Stimulated activated CD4-positive, alpha-beta T cell treated with anti-CD3 and anti-CD28 coated beads, Interleukin-12 subunit alpha, Interleukin-12 subunit beta, amount 100 ng/mL, for 24 hours (primary cell): ENCODE measurements around the gene HNRNPA1.
A peak's percentile ranks its signal among the peaks of the same experiment; 100 is the strongest.
"Not testable (repeated sequence)": the region's sequence is repeated elsewhere in the genome, so short reads cannot be mapped to it uniquely, and the experiment has no call there.

Source experiments
- DNase-seq, 2 experiments: peaks; one replicate each; pipeline ENCODE4 v3.0.0-alpha.2; 2020; ENCODE audit warnings: low read depth in 2 of 2

Gene HNRNPA1

DNA sequence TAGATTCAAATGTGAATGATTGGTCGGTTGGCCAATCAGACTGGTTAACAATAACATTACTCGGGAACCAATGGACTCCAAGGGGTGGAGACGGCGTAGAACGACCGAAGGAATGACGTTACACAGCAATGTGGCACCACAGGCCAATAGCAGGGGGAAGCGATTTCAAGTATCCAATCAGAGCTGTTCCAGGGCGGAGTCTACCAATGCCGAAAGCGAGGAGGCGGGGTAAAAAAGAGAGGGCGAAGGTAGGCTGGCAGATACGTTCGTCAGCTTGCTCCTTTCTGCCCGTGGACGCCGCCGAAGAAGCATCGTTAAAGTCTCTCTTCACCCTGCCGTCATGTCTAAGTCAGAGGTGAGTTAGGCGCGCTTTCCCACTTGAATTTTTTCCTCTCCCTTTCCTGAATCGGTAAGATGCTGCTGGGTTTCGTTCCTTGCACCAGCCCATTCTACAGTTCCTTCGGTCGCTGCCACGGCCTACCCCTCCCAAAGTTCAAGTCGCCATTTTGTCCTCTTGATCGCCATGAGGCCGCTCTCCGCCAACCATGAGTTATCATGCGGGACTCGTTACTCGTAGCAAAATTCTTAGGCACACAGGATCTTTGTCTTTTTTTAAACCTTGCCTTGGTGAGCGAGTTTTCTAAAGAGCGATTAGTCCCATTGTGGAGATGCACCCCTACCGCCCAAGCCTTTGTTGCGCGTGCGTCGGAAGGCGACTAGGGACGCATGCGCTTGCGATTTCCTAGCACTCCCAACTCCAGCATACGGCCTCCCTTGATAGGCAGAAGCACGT is at the start of gene HNRNPA1:
HNRNPA1 (plus strand) TSS at position 259 of the 793 bp plus-strand sequence; CDS start at position 341, 82 bp downstream.
- peak; percentile 87 to 89 for DNase-seq

DNA sequence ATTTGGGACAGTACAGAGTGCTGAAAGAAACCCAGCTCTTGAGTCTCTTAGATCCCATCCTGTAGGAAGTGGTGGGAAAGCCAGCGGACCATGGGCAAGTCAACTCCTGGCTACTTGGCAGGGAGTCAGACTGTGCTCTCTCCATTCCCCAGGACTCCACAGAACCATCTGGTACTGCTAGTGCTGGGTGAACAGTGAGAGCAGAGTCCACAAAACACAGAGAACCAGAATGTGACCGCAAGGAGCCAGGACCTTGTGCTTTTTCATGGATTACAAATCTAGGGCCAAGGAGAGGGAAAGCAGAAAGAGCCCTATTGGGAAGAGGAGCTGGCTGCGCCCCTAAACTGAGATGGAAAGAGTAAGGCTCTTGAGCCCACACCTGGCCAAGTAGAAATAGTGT is 49.3 kb upstream of the HNRNPA1 start:
- DNase-seq = not testable (repeated sequence)

DNA sequence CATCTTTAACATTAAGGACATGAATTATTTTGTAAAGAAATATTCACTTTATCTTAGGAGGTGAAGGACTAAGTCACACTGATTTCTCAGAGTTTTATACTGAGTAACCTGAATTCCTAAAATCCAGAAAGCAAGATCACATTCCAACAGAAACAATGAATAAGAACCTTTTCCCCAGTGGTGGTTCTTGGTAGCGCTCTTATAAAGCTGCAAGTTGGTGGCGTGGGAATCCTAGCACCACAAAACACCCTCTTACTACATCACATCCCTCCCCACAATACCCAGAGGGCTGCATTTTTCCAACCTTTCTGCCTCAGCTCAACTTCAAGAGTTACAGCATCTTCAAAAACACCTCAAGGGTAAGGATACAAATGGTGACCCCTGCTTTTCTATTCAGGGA is 47.7 kb upstream of the HNRNPA1 start:
- no peak for DNase-seq

DNA sequence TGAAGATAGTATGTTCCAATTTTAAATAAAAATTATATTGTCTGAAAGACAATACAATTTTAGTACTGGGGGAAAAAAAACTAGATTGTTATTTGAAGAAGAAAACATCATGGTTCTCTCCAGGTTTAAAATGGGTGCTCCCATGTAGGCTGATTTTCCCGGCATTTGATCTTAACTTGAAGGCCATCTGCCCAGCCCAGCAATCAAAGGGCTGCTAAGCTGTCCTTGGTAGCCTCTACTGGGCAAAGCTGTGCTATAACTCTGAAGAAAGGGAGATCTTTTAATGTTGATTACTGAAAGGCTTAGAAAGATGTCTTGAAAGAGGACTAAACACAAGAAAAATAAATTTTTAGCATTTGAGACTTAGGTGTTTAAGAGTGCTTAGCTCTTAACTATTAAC is 42.0 kb upstream of the HNRNPA1 start:
- DNase-seq = no peak

DNA sequence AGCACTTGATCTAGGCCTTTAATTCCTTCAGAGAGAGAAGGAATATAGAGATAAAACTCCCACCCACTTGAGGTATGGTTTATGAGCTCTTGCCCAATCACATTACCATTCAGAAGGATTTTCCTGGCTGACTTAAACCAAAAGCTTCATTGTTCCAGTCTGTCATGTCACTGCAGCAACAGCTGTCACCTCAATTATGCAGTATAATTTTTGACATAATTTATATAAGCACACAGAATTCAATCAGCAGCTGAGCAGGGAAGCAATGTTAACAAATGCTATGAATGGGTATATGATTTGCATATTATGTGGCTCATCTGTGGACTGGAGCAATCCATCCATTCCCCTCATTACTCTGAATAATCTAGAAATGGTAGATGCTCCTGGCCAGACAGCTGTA is 40.9 kb upstream of the HNRNPA1 start:
- no peak for DNase-seq

DNA sequence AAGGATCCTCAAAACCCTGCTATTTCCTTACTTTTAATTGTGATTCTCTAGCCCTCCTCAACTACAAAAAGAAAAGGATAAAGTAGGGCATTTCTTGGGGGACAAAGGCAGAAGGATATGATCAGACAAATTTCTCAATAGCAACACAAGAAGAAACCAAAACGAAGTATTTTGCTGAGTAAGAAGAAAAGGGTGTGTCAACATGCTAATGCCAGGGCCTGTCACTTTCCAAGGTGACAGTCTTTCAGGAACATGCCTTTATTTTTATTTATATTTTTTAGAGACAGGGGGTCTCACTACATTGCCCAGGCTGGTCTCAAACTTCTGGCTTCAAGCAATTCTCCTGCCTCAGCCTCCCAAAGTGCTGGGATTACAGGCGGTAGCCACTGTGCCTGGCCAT is 40.4 kb upstream of the HNRNPA1 start:
- DNase-seq = no peak

DNA sequence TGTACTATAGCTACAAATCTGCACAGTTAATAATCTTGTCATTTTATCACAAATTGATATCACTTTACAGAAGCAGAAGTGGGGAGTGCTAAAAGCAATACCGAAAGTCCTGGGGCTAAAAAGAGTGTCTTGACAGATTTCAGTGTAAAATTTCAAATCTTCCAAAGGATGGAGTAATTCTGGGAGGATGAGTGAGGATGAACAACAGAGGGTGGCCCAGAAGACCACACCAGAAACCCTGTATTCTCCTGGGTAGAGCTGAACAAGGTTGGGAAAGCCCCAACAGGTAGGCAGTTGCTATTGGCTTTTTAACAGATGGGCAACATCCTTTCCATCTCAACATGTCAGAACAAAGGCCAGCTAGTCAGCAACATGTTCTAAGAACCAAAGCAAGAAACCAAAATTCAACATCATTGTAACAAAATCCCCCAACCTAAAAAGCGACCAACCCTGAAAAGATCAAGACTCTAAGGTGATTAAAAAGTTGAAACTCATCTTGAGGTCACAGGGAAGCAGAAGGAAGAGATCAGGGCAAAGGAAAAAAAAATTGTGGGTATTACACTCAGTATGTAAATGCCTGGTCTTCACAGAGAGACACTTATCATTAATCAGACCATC is 39.4 kb upstream of the HNRNPA1 start:
- no peak for DNase-seq

DNA sequence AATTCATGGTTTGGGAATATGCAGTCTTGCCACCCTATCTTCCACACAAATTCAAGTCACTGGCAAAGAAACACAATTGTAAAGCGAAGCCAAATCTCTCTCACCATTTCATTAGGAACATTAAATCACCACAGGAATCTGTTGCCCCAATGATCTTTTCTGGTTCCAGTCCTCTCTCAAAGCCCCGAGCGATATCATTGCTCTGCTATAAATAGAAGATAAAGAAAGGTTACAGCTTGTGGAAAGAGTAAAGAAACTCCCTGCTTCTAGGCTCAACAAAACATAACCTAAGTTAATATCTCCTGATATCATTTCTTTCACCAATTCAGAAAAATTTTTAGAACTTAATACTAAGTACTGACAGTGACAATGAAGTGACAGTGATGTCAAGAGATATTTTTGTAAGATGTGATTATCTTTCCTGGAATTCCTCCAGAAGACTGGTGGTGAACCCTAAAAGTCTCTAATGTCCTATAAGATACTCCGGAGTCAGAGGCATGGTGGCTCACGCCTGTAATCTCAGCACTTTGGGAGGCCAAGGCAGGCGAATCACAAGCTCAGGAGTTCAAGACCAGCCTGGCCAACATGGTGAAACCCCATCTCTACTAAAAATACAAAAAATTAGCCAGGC is 34.4 kb upstream of the HNRNPA1 start:
- DNase-seq = no peak

DNA sequence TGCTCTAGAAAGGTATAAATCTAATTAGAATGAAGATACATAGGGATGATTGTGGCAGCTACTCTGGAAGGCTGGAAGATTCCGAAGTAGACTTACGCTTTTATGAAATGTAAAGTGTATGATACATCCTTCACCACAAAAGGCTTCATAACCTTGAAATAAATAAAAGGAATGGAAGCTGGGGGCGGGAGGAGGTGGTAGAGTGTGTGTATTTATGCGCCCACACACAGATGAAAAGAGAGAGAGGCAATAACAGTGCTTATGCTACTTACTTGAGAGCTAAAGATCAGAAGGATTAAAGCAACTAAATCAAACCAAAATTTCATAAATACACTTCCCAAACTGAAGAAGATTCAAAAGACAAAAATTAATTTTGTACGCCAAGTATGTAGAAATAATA is 31.0 kb upstream of the HNRNPA1 start:
- DNase-seq = no peak

DNA sequence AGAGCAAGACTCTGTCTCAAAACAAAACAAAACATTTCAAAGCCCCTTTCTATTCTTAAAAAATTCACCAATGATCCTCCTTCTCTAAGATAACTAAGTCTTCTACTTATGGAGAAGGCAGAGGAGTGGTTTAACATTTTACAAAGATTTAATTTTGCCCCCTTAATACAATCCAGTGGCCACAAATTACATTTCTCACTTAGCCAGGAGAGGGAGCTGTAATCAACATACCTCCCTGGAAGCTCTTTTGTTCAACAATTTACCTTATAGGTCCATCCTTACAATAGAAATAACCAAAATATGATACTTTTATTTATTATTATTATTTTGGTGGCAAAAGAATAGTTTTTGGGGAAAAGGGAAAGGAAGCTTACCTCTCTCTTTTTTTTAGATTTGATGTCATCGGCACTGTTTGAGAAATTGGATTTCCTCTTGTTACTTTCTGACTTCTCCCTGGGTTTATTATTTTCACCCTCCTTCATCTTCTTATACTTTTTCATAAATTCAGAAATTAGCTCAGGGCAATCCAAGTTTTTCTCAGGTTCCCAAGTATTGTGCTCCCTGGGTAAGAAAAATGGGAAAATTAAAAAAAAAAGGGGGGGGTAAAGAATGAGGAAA is 28.8 kb upstream of the HNRNPA1 start:
- no peak for DNase-seq

DNA sequence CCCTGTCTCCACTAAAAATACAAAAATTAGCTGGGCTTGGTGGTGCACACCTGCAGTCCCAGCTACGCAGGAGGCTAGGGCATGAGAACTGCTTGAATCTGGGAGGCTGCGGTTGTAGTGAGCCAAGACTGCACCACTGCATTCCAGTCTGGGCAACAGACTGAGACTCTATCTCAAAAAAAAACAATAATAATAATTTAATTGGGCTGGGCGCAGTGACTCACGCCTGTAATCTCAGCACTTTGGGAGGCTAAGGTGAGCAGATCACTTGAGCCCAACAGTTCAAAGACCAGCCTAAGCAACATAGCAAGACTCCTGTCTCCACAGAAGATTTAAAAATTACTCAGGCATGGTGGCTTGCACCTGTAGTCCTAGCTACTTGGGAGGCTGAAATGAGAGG is 27.3 kb upstream of the HNRNPA1 start:
- DNase-seq = no peak

DNA sequence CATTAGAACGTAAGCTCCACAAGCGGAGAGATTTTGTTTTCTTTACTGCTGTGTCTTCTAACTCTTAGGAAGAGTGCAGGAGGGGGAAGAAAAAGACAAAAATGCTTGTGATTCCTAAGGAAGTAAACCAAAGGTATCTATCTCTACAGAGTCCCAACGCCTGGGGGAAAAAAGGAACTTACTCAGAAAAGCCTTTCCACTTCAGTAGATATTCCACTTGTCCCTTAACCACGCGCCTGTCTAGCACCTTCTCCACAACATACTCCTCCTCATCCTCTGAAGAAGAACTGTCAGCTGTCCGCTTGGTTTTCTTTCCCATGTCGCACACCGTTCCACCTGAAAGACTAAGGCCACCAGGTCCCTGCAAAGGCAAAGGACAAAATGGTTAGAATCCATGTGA is 23.2 kb upstream of the HNRNPA1 start:
- no peak for DNase-seq

DNA sequence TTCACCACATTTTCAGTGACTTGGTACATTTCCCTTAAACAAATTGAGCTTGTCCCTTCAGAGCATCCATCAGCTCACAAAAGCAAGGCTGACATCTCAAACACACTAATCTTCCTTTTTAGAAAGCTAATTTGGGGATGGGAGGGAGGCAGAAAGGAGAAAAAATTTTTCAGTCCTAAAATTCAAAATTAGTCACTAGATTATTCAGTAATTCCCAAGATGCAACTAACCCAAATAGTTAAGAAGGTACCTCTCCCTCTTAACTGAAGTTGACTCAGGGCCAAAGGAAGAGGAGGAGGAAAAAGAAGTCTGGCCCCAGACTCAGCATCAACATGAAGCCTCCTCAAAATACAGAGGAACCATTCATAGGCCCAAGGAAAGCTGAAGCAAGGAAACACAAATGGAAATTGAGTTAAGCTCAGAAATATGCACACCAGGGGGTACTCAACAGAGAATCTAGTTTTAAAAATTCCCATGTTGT is 22.3 kb upstream of the HNRNPA1 start:
- no peak for DNase-seq

DNA sequence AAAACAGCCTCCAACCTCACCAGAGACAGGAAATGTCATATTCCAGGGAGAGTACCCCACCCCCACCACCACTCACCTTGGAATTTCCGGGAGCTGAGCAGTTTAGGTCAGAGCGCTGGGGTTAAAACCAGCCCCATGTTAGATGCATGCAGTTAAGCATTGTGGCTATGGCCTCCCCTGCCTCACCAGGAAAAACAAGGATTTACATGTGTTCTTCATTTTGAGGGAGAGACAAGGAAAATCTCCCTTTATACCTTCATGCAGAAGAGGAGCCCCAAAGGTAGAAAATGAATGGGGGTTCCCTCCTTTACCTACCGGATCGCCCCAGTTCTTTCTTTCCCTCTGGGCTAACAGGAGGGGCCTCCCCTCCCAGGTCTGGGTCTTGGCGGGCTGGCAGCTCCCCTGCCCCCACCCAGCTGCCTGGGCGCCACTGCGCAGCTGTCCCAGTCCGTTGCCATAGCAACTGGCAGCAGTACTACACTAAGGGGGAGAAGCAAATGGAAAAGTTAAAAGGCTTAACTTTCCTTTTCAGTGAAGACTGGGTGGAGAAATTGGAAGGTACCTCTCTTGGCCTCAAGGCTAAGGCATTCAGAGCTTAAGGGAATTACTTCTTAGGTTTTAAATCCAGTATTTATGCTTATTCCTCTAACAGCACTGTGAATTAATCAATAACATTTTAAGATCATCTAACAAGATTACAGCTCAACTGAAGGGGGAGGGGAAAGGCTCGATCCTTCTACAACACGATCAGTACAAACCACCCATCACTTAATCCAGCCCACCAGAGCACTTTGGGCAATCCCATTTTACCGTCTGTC is 21.1 kb upstream of the HNRNPA1 start:
- DNase-seq = no peak

DNA sequence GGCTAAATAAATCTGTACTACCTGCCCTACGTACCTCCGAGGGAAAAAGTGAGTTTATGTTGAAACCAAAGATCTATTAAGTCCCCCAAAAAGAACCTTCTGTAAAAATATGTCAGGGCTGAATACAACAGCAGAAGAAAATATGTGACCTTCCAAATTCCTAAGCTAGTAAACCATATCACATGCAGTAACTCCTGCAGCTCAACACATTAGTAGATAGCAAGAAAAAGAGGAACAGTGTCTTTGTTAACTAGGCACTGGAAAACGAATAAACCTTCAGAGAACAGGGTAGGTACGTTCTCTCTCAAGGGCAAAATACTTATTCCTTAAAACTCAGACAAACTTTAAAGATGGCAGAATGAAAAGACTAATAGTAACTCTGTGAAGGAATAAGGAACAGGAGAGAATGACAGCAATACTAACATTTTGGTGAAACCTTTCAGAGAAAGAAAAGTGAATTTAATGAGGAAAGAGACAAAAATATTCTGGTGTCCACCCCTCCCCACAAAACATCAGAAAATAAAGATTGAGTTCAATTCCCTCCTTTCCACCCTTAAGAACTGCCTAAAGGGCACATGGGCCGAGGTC is 18.6 kb upstream of the HNRNPA1 start:
- no peak for DNase-seq

DNA sequence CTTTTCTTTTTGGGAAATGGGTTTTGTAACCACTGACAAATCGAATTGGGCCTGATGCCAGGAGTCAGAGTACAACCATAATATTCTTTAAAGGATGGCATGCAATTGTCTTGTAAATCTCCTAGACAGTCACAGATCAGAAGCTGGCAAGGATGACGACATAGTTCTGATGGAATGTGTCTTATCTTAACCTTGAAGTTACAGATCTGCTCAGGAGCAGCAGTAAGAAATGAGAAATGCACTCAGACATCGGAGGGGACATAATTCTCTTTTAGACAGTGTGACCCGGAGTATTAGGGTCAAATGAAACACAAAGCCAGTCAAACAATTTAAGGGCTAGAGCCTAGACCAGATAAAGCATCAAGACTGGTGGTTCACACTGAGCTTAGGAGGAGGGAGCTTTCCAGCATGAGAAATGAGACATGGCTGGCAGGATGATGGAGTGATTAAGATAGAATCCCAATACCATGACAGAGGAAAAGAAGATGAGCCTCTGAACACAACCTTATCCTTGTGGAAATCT is 18.1 kb upstream of the HNRNPA1 start:
- no peak for DNase-seq

DNA sequence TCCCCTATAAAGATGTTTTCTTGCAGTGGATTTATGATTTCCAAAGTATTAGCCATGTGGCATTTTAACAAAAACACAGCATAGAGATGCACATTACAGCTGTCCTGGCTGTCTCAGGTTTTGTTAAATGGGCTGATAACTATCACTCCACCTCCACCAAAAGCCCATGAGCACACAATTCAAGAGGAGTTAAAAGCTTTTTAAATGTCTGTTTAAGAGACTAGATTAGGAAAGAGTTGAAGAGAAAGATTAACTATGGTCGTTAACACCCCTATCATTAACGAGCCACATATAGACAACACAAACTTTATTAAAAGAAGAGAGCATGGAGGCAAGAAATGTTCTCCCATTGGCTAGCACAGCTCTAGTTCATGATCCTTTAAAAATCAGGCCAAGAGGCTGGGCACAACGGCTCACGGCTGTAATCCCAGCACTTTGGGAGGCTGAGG is 15.1 kb upstream of the HNRNPA1 start:
- no peak for DNase-seq

DNA sequence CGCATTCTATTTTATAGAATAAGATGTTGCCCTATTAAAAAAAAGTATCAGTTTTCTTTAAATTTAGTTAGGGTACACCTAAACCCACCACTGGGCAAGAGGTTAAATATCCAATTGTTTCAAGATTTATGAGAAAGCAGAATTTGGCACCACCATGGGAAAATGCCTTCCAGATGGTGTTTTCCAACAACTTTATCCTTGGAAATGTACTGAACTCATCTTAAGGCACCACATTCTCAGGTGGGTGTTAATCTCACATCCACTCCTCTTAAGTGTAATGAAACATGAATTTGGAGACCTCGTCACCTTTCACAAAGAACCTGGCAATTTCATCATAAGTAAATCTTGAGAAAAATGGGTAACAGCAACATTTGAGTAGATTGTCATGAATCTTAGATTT is 13.7 kb upstream of the HNRNPA1 start:
- no peak for DNase-seq

DNA sequence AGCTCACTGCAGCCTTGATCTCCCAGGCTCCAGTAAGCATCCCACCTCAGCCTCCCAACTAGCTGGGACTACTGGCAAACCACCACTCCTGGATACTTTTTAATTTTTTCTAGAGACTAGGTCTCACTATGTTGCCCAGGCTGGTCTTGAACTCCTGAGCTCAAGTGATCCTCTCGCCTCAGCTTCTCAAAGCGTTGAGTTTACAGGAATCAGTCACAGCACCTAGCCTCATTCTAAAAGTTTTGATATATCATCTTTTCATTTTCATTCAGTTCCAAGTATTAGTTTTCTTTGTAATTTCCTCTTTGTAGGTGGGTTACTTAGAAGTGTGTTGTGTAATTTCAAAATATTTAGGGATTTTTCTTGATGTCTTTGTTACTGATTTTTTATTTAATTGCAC is 10.2 kb upstream of the HNRNPA1 start:
- no peak for DNase-seq

DNA sequence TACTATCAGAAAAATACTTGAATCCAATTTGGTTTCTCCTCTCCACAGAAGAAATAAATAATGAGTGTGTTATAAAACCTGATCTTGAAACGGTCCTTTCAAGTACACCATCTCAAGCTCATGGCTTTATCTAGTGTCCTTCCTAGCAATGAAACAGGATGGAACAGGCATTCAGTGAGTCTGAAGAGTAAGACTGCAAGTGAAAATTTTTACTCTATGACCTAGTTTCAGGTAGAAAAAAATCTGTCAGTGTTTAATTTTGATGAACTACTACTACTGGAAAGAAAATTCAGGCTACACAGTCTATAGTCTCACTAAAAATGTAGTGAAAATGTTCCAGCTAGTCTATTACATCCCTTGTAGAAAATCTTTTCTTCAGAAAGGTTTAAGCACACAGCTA is 8.3 kb upstream of the HNRNPA1 start:
- no peak for DNase-seq

DNA sequence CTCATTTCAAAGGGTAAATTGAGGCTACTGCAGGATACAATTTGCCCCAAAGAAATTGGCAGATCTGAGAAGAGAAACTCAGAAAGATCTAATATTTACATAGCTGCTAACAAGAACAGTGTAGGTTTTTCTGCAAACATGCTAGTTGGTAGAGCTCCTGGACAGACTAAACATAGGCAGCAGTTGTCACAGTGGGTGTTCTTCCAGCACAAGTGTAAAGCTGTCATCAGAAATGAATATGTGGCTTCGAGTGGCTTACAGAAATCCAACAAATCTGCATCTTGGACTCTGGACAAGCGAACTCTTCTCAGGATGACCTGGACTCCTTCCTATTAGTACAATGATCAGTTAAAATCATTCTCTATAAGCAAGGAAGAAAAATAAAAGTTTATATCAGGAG is 6.5 kb upstream of the HNRNPA1 start:
- DNase-seq = no peak
